ENCODE results near the gene TTC12.

The TTC12 gene

DNA sequence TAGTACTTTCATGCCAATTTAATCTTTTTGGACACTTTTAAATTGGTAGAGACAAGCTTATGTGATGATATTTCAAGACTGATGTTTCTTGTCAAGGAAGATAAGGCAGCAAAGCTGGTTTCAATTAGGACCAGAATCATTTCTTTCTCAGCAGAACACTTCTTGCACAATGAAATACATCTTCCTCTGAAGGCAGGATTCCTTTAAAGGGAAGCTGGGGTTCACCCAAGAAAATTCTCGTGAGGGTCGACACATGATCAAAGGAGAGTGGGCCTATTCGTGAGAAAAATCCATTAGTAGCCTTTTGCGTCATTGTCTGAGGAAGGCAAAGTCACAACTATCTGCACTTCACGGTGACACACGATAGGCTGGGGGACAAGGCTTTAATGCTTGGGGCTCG is 17.6 kb downstream of the TTC12 start:
- no peak for DNase-seq

DNA sequence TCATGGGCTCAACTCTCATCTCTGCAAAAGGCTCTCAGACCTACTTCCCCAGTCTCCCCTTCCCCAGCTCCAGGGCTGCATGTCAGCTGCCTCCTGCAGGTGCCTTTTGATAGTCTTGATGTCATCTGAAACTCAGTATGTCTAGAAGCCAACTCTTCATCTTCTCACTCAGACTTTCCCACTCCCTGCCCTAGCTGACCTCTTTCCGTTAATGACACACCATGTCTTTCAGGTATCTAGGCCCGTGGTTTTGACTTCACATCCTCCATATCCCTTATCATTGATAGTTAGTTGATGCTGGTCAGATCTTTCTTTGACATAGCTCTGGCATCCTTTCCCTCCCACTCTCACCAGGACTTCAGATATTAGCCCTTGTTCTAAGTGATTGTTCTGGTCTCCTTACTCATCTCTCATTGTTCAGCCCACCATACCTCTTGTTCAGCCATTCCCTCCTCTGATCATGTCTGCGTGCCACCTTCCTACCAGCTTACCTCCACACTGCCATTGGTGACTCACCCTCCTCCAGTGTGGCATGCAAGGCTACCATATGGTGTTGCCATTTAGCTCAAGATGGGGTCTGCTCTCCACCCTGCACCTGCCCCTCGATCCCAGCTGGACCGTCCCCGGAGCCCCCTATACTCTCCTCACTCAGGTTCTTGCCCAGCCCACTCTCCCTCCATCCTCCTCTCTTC is 18.4 kb downstream of the TTC12 start:
- DNase-seq = no peak

DNA sequence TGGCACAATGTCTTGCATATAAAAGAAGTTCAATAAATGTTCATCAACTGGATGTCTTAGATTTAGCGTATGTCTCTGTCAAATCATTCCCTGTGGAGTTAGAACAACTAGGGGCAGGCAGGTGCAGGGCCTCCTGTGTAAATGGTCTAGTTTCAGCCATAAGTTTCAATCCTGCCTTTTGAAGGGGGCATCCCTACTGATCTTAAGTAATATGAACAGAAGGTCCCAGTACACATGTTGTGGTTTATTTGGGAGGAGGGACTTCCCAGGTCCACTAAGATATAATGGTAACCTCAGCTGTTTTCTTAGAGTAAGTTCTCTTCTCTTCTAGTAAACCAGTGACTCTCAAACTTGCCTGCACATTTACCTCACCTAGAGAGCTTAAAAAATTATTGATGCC is 19.8 kb downstream of the TTC12 start:
- no peak for DNase-seq

DNA sequence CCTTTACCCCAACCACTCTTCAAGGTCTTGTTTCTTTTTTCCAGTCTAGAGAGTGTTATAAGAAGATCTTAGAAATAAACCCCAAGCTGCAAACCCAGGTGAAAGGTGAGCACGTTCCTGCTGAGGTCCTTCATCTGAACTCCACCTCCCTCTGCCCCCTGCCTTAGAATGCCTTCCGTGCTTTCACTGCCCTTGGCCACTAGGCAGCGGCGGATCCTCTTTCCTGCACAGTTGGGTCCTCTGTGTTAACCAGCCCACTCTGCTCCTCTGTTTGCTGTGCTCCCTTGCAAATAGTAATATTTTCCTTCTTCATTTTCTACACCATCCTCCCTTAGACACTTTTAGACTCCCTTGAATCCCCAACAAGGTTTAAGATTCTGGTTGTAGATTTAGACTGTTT is 24.3 kb downstream of the TTC12 start:
- no peak for DNase-seq

DNA sequence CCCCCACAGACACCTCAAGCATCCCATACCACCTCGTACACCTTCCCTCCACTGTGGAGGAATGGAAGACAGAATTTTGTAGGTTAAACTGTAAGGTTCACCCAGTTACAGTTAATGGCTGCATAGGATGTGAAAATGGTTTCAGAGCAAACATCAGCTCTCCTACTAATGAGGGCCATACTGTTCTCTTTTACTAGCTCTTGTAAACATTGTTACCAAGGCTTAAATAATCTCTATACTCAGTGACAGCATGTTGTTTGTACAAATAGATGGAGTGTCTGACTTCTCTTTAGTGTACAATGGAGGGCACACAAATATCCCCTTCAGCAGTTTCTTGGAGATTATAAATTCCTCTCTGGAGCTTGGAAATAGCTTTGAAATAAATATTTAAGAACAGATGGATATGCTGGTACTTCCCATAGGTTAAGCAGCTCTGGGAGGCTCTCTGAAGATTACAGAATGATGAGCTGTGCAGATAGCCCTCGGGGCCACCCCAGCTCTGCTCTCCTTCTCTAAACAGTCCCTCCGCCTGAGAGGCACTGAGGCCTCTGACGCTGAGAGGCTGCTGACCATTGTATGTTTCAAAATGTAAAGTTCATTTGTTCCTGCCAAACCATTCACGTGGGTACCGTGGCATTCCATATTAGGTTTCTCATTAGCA is 25.7 kb downstream of the TTC12 start:
- DNase-seq = no peak

DNA sequence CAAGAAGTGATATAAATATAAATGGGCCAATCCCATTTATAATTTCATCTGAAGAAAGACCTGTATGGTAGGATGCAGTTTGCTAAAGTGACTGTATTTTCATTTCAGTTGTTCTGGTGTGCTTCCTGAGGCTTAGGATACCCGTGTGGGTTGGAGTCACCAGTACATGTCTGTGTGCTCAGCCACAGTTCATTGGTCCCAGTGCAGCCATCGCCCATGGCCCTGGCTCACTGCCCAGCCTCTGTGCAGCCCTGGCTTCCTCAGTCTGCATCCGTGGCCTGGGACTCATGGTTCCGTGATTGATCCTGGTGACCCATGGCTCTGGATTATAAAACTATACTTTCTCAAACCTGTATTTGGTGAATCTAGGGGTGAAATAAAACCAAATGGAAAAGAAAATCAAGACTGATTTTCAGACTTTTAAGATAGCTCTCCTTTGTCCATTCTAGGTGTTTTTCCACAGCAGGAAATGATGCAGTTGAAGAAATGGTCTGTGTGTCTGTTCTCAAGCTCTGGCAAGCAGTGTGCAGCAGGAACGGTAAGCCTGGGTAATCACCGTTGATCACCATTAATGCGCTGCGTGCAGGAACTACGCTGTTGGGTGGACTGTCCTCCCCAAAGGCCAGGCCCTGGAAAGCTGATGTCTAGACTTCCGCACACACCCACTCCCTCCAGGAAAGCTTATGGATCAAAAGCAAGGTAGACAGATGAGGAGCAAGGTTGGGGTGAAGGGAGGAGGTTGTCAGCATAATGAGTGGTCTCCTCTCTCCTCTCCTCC is 27.2 kb downstream of the TTC12 start:
- DNase-seq = no peak

DNA sequence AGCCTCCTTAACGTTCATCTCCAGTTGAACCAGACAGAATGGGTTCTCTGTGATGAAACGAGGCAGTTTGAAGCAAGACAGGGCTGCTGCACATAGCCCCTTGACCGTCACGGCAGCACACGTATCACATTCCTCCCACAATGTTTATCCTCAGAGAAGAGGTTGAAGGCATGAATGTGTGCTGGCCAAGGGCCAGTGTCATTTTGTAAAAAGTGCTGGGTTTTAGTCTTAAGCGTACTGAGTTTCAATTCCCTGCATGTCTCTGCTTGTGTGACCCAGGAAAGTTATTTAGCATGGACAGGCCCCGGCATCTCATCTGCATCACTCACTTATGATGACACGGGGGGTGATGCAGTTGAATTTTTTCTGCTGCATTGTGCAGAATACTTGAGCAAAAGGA is 31.6 kb downstream of the TTC12 start:
- DNase-seq = no peak

DNA sequence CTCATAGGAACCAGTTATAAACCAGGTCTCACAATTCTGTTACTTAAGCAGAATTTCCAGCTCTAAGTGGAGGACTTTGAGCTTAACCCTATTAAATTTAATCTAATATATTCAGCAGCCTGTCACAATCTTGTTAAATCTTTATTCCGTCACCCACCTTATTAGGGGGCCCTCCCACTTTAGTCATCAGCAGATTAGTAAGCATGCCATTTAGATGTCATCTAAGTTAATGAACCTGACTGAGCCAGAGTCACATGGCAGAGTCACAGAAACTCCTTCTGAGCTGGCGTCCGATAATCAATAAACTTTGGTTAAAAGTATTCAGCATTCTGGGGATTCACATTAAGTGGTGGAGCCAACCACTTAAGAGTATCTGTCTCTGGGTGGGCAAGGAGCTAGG is 35.1 kb downstream of the TTC12 start:
- DNase-seq = no peak

DNA sequence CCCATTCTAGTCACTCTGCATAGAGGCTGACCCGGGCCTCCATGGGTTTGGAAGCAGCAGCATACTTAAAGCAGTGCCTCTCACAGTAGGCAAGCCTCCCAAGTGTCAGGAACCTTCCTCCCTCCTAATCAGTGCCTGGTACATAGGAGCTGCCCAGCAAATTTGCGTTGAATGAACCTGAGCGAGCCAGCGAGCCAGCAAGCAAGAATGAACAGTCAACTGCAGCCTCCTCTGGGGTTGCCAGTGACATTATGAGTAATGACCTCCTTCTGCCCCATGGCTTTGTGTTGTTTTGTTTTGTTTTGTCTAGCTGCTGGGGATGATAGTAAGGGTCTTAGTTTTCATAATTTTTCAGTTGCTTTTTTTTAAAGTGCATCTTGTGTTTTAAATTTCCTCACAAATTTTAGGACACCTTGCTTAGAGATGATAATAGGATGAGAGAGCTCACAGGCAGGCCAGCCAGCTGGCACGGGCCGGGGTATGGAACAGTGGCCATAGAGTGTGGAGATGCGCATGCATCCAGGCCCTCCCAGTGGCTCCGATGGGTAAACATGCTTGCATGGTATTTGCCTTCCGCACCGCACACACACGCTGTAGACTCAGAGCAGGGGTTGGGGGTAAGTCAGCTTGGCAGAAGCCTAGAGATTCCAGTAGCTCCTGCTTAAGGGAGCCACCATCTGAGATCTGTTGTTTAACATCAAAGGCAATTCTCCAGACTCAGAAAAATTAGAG is 36.1 kb downstream of the TTC12 start:
- no peak for DNase-seq

DNA sequence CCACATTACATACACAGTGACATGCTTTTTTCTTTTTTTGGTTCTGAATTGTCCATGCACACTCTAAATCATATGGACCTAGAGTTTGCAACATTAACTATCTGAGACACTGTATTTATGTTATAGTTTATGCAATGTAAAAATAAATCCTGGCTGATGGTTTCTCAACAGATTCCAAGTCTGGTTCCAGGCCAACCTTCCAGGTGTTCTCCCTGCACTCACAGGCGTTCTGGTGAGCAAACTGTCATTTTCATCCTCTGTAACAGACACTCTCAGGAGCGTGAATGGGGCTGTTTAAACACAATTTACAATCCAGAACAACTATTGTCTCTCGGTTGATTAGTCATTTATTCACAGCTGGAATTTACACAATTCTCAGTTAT is 36.7 kb downstream of the TTC12 start:
- DNase-seq = no peak

DNA sequence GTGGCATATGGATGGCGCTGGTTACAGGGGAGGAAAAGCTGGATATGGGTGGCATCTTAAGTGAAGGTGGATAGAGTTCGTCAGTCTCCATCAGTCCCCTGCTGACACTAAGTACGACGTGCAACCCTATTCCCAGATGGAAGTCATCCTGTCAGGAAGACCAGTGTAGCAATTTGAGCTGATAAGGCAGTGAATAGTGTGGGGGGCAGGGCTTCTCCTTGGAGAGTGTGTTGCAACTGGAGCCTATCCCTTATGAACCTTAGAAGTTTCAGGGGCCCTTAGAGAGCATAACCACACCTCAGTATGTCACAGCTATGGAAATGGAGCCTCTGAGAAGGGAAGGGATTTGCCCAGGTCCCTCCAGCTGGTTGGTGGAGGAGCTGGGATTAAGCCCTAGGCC is 37.1 kb downstream of the TTC12 start:
- DNase-seq = no peak

DNA sequence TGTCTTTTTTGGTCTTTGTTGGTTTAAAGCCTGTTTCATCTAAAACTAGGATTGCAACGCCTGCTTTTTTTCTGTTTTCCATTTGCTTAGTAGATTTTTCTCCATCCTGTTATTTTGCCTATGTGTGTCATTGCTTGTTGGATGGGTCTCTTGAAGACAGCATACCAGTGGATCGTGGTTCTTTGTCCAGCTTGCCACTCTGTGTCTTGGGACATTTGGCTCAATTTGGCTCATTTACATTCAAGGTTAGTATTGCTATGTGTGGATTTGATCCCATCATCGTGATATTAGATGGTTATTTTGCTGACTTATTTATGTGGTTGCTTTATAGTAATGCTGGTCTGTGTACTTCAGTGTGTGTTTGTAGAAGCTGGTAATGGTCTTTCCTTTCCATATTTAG is 41.8 kb downstream of the TTC12 start:
- no peak for DNase-seq

DNA sequence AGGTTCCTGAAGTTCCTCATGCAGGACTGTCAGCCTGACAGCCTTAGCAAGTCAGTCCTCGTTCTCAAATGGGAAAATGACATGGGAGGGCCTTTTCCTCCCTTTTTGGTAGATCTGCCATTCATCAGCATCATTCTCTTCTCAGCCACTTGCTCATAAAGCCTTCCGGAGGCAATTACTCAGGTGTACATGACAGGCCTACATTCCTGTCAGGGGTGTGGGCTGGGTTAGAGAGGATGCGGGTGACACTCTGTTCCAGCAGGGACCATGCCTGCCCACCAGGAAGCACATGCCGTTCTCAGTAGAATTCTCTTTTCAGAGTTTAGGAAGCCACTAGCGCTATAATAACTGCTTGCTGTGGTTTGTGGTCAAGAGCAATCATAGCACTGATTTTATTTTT is 49.0 kb downstream of the TTC12 start:
- DNase-seq = no peak

DNA sequence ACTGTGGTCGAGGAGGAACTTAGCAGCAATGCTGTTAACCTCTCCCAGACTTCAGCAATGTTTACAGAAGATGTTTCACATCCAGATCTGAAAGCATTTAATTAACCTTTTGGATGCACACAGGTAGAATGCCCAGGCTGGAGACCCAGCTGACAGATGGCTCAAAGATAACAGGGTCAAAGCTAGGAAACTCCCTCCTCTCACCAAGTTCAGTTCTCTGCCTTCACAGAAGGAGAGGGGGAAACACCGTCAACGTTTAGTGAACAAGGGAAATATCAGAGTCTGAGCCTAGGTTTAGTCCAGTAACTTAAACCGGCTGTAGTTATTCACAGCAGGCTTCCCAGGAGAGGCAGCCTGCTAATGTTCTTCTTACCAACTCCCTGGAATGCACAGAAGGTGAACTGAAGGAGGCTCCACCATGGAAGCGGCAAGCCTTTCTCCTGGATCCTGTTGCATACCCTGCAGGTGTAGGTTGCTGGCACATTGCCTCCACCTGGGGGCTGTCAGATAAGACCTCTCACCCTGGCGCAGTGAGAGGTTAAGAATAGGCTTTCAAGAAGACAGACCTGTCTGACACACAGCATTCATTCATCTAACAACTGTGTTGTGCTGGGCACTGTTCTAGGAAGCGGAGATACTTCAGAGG is 49.7 kb downstream of the TTC12 start:
- DNase-seq = no peak

DNA sequence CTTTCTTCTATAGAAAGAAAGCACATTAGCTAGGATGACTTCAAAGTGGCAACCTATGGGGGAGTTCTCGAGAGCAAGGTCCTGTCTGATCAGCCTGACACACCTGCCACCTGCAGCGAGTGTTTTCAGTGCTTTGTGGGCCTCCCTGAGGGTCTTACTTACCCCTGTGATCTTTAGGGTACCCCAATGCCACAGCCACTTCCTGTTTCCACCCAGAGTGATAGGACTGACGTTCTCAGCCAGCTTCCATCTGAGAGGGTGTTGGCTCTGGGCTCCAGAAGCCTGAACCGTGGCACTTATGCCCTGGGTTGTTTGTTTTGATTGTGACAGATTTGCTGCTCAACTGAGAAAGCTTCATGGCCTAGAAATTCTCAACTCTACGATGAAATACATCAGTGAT is 51.5 kb downstream of the TTC12 start:
- DNase-seq = no peak

DNA sequence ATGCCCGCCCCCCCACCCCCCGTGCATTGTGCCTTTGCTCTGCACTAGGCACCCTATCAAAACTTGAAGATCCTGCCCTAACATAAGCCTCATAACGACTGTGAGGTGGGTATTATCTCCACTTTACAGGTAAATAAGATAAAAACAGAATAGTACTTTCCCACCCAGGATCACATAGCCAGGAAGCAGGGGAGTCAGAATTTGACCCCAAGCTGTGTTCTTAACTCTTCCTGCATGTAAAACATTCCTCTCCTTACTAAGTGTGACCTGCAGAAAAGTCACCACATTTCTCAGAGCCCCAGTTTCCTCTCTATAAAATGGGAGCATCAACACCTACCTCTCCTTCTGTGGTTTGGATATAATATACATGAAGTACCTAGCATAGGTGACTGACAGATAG is 55.0 kb downstream of the TTC12 start:
- DNase-seq = no peak

DNA sequence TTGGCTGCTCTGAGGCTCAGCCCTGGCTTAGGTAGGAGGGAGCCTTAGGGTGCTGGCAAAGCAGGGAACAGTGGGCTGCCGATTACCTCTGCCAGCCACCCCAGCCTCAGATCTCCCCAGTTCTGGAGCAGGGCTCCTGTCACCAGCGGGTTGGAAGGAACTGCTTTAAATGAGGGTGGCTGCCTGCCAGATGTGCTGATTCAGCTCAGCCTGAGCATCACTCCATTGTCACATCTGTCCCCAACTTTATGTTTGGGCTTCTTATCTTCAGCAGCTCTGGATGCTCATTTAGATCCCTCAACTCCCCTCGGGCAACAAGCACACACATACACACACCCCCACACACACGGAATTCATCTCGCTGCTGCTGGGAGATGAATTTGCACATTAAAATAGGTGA is 56.3 kb downstream of the TTC12 start:
- no peak for DNase-seq

DNA sequence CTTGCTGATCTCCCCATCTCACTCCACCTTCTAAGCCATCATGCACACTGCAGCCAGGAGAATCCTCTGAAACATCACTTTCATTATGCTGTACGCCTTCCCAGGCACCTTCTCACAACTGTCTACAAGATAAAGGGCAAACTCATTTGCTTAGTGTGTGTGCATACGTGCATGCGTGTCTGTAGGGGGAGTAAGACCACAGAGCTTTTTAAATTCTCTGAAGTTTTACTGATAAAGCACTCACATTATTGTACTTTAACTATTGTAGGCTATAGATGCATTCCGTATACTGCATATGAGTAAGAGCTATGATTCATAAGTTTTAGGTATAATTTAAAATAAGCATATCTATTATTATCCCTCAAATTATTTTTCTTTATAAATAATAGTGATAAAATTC is 57.9 kb downstream of the TTC12 start:
- no peak for DNase-seq

DNA sequence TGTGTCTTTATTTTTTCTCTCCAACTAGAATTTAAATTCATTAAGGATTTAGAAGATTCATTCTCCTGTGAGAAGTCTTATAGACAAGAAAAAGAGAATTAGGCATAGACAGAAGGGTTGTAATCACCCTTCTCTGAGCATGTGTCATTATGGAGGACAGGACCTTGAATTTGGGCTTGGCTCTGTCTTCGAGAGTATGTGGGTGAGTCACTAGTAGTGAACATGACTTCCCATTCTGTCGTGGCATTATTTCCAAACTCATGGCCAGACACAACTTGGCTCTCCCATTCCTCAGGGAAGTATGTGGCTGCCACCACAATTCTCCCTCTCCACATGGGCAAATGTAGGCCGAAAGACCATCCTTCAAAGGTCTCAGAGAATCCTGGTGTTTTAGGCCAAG is 58.9 kb downstream of the TTC12 start:
- no peak for DNase-seq

DNA sequence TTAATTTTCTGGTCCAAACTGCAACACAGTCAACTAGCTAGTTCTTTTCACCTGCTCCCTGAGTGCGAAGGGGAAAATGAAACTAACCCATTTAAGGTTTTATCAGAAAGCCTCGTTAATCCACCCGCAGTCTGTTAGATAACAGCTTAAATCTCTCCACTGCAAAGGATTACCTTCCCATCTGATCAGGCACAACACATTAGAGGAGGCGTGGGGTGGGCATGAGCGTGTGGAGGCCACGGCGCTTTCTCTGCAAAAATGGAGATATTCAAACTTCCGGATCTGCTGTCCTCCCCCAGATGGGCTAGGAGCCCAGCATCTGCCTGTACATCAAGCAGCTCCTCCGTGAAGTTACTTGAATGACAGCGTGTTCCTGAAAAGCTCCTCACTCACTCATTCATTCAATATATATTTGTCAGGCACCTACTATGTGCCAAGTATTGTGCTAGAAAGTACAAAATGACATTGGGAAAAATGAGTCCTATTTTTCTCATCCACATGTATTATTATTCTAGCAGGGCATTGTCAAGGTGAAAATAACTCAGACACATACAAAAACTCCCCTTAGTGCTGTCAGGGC is 59.7 kb downstream of the TTC12 start:
- DNase-seq = no peak

DNA sequence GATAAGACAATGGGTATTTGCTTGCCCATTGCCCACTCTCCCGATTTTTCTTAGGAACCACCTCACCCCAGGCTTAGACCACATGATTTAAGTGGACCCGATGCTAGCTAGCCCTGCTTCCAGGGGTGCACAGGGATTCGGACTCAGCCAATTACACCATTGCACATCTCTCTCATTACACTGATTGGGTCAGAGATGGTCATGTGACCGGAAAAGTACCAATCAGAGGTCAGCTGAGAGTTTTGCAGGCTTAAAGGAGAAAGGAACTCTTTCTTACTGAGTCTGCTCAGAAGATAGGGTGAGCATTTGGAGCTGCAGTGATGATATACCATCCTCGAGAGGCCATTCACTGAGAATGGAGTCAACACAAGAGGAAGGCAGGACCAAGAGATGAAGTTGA is 61.0 kb downstream of the TTC12 start:
- DNase-seq = no peak

DNA sequence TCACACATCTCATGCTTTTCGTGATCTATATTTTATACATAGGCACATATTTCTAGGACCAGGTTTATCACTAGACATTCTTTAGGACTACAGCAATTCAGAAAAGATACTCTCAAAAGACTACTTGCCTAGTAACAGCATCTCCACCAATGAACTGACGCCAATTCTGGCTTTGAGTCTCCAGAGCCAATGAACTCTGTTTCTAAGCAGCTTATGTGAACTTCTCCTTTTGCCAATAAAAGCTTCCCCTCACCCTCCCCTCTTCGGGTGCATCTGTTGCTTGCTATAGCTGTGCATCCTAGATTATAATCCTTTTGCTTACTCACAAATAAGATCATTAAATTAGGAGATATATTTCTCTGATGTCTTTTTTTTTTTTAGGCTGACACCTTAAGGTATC is 61.8 kb downstream of the TTC12 start:
- DNase-seq = no peak

All from T-helper 9 cell (primary cell).